NCI-H82 (cell line): ENCODE measurements around the gene IDNK.
"Not testable (repeated sequence)": the region's sequence is repeated elsewhere in the genome, so short reads cannot be mapped to it uniquely, and the experiment has no call there.

Experiments used
- DNase-seq: peaks from one replicate; lab custom pipeline; 2025; lab: John Stamatoyannopoulos, UW

IDNK gene

DNA sequence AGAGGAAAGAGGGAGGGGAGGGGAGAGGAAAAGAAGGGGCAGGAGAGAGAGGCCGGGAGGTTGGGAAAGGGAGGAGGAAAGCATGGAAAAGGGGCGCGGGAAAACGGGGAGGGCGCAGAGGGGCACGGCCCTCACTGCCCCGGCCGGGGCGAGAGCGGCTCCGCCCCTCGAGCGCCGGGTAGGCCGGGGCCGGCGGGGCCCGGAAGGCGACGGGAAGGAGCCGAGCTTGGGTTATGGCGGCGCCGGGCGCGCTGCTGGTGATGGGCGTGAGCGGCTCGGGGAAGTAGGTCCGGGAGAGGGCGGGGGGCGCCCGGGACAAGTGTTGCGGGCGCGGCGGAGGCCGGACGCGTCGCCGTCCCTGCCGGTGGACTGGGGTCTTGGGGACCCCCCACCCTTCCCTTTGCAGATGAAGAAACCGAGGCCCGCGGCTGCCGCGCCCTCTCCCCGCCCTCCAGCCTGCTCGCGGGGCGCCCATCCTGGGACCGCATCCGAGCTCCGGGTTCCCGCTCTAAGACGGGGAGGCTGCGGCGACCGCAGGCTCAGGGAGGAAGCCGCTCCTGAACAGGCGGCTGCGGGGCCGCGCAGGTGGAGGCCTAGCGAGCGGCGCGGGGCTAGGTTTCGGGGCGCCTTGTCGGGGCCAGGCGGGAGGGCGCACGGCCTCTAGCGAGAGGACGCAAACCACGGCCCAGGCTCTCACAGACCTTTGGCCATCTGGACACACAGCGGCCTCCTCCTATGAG, at the start of gene IDNK:
TSS of gene IDNK (plus strand) at position 205 of the 740 bp plus-strand sequence. CDS start at position 234, 29 bp downstream.
- DNase-seq, result peak; percentile 41

DNA sequence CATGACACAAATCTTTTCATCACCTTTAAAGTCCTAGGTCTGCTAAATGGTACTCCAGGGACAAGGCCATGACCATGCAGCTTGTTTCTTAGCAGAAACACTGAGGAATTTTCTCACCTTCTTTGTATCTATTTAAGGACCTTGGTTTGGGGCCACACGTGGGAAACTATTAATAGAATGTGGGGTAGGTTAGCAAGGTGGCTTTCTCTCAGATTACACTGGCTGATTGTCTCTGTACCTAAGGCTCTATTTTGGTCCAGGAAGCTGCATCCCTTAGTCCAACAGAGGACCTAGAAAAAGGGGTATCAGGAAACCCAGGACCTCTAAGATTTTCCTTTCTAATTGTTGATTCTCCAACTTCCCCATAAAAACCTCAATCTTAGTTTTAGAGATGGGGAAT, 48.5 kb upstream of the IDNK start:
- DNase-seq, result no peak

DNA sequence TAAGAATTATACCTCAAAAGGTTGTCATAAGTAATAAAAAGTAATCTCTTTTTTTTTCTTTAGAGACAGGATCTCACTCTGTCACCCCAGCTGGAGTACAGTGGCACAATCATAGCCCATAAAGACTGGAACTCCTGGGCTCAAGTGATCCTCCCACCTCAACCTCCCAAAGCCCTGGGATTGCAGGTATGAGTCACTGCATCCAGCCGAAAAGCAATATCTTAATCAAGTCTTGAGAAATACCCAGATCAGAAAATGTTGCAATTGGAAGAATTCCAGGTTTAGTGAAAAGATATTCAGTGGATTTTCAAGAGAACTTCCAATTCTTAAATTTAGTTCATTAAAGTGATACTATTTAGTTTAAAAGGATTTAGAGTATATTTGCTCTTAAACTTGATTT, 40.9 kb upstream of the IDNK start:
- no peak for DNase-seq

DNA sequence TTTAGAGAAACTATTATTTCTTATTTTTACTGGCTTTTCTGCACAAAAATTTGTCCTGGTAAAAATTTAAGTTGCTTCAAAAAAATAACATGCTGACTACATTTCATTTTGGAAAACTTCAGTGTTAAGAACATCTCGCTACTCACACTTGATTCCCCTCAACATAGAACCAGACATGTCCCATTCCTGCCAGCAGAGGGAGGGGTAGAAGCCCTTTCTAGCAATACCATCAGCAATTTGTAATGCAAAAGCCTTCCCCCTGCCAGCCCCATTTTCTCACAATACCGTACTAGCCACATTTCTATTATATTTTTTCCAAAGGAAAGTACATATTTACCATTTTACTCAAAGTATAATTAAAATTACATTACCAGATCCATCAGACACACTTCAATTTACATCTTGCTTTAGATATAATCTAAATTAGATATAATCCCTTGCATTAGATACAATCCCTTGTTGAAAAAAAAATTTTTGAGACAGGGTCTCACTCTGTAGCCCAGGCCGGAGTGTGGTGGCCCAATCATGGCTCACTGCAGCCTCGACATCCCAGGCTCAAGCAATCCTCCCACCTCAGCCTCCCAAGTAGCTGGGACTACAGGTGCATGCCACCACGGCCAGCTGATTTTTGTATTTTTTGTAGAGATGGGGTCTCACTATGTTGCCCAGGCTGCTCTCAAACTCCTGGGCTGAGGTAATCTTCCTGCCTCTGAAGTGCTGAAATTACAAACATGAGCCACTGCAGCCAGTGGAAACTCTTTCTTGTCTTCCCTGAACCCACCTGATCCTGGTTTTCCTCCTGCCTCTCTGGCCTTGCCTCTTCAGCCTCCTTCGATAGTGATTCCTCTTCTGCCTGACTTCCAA, 39.6 kb upstream of the IDNK start:
- peak; percentile 68 for DNase-seq

DNA sequence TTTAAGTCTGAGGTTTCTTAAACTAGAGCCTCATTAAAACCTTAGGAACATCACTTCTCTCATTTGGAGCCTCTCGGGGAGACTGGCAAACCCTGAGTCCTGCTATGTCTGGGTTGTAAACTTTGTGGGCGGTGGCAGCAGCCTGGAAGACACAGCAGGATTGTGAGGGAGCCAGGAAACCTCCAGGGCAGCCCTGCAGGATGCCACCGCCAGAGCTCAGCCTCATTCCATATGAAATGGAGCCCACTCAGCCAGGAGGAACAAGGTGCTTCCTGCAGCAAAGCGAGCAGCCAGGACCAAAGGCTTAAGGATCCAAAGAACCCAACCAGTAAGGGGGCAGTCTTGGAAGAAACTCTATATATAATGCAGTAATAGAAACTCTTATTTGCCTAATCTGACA, 37.9 kb upstream of the IDNK start:
- DNase-seq, result no peak

DNA sequence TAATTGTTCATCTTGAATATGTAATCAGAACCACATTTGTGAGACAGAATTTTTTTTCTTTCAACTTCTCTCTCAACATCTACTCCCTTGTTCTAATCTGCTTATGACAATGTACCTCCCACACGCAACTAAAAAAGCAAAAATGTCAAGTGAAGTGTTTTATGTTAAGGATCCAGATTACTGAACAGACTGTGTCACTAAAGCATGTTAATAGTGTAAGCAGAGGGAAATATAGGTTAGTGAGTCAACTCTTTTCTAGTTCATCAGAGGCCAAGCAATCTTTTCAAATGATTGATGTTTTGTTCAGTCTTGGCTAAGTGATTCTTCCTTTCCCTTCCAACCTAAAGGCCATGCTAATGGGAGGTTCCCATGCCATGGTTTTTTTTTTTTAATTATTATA, 34.7 kb upstream of the IDNK start:
- no peak for DNase-seq

DNA sequence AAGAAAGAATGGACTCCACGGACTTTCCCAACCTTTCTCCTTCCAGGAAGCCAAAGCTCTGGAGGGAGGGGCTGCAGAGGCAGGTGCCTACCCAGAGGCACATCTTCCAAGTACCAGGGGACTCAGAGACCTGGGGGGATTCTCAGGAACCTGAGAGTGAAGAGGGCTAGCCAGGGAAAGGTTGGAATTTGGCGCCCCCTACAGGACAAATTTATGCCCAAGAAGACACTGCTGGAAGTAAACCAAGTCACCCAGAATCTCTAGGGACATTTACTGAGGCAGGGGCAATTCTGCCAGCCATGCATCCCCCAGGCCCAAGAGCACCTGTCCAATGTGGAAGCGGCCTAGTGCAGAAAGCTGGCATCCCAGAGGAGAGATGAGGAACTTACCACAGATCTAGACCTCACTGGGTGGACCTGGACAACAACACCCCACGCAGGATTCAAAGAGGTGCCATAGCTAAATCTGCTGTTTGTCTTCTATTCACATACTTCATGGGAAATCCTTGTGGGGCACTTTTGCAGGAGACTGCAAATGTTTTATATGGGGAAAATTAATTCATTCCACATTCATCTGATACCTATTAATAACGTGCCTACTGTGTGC, 25.9 kb upstream of the IDNK start:
- peak; percentile 70 for DNase-seq

DNA sequence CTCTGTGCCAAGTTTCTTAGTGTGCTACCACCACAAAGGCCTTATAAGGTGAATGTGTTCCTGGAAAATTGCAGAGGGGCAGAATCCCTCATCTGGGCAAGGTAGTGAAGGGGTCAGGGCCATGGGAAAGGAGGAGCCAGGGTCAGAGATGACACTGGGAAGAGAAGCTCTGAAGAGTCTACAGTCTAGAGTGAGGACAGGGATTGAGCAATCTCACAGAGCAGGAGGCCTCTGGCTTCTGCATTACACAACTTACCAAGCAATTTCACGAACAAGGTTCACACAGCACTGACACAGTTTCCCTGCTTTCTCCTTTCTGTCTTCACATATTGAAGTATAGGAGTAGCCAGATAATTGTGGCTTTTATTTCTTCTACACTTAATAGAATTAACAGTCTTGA, 24.5 kb upstream of the IDNK start:
- no peak for DNase-seq

DNA sequence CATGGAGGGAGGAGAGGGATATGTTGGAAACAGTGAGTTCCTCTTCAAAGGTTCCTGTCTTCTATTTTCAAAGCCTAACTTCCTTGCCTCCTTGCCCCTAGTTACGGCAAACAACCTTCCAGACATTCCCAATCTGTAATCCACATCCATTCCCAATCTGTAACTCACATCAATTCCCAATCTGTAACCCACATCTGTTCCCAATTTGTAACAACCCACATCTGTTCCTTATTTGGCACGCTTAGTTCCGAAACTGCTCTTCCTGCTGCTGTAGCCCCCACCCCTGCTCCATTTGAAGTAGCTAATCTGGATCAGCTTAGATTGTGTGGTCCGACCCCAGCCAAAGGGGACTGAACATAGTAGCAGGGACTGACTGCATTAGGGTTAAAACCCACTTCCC, 23.9 kb upstream of the IDNK start:
- peak; percentile 18 for DNase-seq

DNA sequence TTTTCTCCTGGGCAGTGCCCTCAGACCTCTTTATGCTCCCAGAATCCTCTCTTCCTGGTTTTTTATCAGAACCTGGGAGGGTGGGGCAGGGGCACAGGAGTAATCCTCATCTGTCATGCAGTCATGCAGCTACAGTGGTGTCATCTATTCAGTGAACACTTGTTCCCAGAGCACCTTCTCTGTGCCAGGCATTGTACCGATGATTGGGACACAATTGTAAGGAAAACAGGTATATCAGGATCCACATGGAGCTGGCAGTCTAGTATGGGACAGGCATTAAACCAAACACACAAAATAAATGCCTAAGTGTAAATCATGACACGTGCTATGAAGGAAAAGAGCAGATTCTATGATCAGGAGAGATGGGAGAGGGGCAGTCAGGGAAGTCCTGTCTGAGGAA, 21.5 kb upstream of the IDNK start:
- DNase-seq, result no peak

DNA sequence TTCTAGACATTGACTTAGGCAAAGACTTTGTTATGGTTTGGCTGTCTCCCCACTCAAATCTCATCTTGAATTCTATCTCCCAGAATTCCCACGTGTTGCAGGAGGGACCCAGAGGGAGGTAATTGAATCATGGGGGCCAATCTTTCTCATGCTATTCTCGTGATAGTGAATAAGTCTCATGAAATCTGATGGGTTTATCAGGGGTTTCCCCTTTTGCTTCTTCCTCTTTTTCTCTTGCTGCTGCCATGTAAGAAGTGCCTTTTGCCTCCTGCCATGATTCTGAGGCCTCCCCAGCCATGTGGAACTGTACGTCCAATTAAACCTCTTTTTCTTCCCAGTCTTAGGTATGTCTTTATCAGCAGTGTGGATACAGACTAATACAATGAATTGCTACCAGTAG, 15.3 kb upstream of the IDNK start:
- not testable (repeated sequence) for DNase-seq

DNA sequence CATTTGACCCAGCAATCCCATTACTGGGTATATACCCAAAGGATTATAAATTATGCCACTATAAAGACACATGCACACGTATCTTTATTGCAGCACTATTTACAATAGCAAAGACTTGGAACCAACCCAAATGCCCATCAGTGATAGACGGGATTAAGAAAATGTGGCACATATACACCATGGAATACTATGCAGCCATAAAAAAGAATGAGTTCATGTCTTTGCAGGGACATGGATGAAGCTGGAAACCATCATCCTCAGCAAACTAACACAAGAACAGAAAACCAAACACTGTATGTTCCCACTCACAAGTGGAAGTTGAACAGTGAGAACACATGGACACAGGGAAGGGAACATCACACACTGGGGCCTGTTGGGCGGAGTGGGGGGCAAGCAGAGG, 9.6 kb upstream of the IDNK start:
- DNase-seq, result not testable (repeated sequence)

DNA sequence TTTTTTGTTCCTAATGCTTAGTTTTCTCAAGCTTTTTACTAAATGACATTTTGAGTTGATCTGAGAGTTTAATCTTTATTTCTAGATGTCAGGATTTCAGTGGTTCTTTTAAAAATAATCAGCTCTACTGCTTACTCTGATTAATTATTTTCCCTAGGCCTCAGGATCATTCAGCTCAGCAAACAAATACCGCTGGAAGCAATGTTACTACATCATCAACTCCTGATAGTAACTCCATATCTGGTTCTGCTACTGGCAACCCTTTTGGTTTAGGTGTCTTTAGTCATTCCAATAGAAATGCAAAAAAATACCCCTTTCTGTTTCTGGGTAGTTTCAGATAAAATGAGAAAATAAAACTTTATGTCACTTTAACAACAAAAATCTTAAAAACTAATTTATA, 5.6 kb upstream of the IDNK start:
- no peak for DNase-seq

DNA sequence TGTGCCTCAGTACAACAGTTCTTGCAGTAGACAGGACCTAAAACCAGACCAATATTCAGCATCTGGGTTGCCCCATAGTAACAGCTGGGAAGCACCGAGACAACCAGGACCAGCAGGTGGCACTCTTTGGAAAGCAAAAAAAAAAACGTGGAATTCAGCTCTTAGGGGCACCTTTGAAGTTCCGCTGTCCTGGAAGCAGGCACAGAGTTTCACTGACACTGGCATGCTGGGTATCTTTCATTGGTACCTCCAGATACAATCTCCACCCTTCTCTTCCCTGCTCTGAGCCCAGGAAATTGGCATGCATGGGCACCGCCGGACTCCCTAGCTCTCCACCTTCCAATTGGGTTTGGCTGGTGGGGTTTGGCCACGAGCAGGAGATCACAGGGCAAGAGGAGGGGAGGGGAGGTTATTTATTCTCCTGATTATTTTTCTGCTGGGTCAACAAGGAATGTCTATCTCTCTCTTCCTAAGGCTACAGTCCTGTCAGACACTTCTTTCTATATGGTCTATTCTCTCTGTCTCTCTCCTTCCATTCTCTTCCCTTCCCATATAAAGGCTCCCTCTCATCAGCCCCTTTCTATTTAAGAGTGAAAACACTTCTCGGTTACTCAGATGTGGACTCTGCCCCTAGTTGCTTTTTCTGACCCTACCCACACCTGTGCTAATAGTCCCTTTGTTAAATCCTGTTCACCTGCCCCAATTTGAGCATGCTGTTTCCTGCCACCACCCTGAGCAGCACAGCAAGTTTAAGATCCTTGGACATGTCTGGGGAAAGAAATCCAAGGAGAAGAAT, 1.9 kb upstream of the IDNK start:
- DNase-seq, result peak; percentile 61

DNA sequence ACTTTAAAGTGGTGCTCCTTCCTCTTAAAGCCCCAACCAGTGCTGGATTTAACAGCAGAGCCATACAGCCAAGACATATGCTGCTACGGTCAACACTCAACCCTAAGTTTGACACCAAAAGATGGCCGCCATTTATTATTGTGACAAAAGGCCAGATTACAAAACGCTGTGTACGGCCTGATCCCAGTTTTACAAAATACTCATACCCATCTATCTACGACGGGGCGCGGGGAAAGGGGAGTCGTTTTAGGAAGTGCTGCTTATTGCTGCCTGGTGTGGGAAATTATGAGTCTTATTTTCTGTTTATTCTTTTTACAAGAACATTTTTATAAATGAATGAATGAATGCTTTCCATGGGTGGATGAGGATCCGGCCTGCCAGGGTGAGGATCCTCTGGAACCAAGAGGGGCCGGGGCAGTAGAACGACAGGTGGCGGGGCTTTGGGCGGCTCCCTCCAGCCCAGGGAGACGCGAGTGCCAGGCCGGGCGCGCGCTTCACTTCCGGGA, 457 bp upstream of the IDNK start:
- peak; percentile 86 for DNase-seq

DNA sequence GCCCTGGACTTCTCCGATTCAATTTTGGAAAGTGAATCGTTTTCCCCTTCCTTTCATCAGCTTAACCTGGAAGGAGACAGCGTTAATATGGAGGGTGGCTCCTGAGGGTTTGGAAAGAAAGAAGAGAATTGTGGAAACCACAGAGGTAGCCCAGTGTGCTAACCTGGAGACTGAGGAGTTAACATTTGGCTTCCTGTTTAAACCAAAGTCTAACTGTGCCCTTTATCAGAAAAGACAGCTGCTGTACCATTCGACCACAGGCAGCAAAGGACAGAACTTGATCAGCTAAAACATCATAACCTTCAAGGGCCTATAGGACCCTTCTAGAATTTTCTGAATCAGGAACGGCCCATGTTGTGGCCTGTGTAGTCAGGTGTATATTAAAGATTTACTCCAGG, 735 bp downstream of the IDNK start:
- DNase-seq, result no peak

DNA sequence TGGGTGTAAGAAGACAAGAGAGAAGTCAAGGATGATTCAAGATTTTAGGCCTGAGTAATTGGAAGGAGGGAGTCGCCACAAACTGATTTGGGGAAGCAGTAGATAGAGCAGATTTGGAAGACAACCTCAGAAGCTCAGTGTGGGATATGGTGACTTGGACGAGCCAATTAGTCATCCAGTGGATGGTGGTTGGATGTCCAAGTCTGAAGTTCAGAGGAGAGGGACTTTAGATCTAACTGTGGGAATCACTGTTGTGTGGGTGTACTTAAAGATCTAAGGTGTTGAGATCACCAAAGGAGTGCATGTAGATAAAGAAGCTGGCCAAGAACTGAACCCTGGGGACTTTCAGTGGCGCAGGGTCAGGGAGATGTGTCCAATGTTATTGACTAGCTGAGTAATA, 2.2 kb downstream of the IDNK start:
- DNase-seq, result no peak

DNA sequence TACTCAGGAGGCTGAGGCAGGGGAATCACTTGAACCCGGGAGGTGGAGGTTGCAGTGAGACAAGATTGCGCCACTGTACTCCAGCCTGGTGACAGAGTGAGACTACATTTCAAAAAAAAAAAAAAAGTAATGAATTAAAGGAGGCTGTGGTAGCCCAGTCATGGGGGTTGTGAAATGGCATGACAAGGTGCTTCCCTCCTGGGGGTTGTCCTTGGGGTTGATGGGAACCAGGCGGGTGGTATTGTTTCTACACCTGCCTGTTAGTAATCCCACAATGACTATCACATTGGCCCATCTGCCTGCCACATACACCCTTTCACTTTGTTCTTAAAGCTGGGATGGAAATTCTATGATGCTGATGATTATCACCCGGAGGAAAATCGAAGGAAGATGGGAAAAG, 5.6 kb downstream of the IDNK start:
- no peak for DNase-seq

DNA sequence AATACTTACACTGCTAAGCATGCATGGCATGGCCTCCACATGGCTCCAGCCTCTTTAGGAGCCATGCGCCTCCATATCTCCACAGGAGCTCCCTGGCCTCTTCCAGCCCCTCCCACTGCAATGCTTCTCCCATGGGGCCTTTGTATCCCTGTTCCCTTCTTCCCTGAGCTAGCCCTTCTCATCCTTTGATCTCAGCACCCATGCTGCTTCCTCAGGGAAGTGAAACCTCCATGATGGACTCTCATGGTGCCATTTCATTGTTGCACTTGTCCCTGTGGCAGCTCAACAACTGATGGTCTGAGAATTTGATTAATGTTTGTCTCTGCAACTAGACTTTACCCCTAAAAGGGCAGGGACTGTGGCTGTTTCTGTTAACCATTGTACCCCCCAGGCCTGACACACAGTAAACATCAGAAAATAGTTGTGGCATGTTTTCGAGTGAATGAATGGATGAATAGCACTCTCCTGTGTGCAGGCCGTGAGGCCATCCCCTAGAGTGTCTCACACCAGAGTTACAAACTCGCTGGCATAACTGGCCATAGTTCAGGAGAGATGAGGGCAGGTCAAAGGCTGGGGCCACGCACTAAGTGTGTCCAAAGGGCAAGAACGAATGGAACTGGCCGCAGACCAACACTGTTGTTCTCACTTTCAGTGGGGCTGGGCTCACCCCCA, 6.6 kb downstream of the IDNK start:
- no peak for DNase-seq

DNA sequence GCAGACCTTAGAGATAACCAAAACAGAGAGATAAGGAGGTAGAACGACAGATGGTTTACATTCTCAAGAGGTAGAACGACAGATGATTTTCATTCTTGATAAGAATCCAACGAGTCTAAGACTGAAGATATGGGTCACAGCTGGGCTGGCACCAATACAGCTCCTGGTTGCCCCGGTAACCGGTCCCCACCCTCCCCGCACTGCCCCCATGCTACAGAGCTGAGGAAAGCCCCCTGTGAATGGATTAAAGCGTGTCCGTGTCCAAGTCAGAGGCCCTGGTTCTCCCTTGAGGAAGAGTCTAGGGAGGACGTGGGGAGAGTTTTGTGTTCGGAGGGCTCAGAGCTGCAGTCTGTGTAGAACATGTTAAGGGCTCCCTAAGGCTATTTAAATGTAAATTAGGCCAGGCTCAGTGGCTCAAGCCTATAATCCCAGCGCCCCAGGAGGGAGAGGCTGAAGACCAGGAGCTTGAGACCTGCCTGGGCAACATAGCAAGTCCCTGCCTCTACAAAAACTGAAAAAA, 8.1 kb downstream of the IDNK start:
- DNase-seq, result peak; percentile 88

DNA sequence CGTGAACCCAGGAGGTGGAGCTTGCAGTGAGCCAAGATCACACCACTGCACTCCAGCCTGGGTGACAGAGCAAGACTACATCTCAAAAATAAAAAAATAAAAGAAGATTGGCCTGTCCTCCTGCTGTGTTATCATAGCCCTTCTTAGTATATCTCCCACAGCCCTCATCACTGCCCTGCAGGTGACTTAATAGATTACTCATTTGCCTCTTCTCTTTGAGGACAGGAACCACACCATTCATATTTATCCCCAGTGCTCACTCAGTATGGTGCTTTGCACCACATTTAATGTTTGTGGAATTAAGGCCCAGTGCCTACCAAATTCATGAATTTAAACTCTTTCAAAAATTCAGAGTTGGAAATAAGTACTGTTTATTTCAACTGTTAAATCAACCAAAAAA, 10.3 kb downstream of the IDNK start:
- no peak for DNase-seq
